ENCODE measurements around the gene TAGLN.

GRCh38 chr11:117251506-117251905, 52.3 kb downstream of the TAGLN start:
- no peak for TF ChIP-seq CTCF (IDR thresholded peaks at IDR 0.05)
- no peak for TF ChIP-seq POLR2A (IDR thresholded peaks at IDR 0.05)
- no peak for TF ChIP-seq POLR2AphosphoS5 (IDR thresholded peaks at IDR 0.05)
- TF ChIP-seq EP300 (IDR thresholded peaks at IDR 0.05), result no peak

All from suprapubic skin (tissue), 4 donors.